GM12874 (cell line): Measurements from ENCODE around the gene EMC10.

Experiments used
- CTCF ChIP-seq: IDR thresholded peaks from 2 replicates; pipeline ENCODE4 v1.5.1; 2011; ENCODE audit warnings: low read depth, mild to moderate bottlenecking, control low read depth, low read length, moderate library complexity; ENCODE audit not compliant: insufficient read depth

The EMC10 gene

GRCh38 chr19:50537769-50538230 lies 61.5 kb downstream of the EMC10 start:
- TF ChIP-seq CTCF, result peak; percentile 88
